Right atrium auricular region (tissue), 2 donors: ENCODE data around the gene CDH2. TPM values are rescaled to one million over a fixed set of nuclear protein-coding genes. Genes with fewer than 3 reads are reported as not detected.
"Not testable (repeated sequence)": the region's sequence is repeated elsewhere in the genome, so short reads cannot be mapped to it uniquely, and the experiment has no call there.

ENCODE experiments used
- DNase-seq: peaks from one replicate; pipeline ENCODE4 v3.0.0-alpha.2; 2019; ENCODE audit warnings: low spot score
- H3K27ac ChIP-seq, 2 donors: fragments of 200-600 bp; sonication (generic); 1 replicate in 1 of 2; 2 replicates in 1 of 2; pipeline ENCODE4 v1.5.1; 2016 to 2019
- H3K27me3 ChIP-seq, 2 donors: fragments of 200-600 bp; sonication (generic); one replicate each; pipeline versions ENCODE4 v1.5.1 to v1.6.0; 2017 to 2019
- H3K36me3 ChIP-seq: fragments of 200-600 bp; sonication (generic); one replicate; pipeline ENCODE4 v1.5.1; 2016
- H3K4me1 ChIP-seq, 2 donors: fragments of 200-600 bp; sonication (generic); one replicate each; pipeline versions ENCODE4 v1.5.1 to v1.6.0; 2017 to 2019
- H3K4me3 ChIP-seq, 2 donors: fragments of 200-600 bp; sonication (generic); 1 replicate in 1 of 2; 2 replicates in 1 of 2; pipeline ENCODE4 v1.5.1; 2017 to 2019; ENCODE audit warnings: mild to moderate bottlenecking in 1 of 2, moderate library complexity in 1 of 2
- H3K9me3 ChIP-seq, 2 donors: fragments of 200-600 bp; sonication (generic); one replicate each; pipeline ENCODE4 v1.5.1; 2019
- total RNA-seq, 2 donors: library from RNA; depleted of rRNA; stranded (reverse); fragments of >200 nt; gene quantifications; one replicate each; pipeline ENCODE4 v1.1.0, GENCODE V29; 2016
- TF ChIP-seq, protein P1 (sequence below), 2 donors: fragments of 200-600 bp; sonication (generic); IDR thresholded peaks; one replicate each; pipeline ENCODE4 v1.5.1; 2019; ENCODE audit warnings: antibody characterized with exemption in 2 of 2

The CDH2 gene
- total RNA-seq, 2 donors from 2014 or later, result 205 to 269 TPM

DNA sequence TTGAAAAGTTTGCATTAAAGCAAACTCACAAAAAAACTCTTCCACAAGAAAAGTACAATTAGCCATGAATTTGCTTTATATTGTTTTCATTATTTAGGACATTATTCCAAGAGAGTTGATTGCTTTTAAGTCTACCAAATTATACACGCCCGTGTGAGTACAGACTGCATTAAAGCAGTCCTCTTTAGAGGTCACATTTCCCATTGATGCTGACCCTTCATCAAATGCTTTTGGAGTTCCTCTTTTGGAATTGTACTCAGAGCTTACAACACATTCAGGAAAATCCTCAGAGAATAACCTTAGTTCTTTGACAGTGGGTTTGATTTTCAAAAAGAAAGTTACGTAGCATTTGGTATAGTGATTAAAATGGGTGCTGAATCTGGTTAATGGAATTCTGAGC is 256.1 kb downstream of the CDH2 start:
- no peak overlapping the region for H3K4me3 ChIP-seq
- H3K36me3 ChIP-seq, result no peaks in the 10 kb centered on the region
- TF ChIP-seq, protein P1, sequence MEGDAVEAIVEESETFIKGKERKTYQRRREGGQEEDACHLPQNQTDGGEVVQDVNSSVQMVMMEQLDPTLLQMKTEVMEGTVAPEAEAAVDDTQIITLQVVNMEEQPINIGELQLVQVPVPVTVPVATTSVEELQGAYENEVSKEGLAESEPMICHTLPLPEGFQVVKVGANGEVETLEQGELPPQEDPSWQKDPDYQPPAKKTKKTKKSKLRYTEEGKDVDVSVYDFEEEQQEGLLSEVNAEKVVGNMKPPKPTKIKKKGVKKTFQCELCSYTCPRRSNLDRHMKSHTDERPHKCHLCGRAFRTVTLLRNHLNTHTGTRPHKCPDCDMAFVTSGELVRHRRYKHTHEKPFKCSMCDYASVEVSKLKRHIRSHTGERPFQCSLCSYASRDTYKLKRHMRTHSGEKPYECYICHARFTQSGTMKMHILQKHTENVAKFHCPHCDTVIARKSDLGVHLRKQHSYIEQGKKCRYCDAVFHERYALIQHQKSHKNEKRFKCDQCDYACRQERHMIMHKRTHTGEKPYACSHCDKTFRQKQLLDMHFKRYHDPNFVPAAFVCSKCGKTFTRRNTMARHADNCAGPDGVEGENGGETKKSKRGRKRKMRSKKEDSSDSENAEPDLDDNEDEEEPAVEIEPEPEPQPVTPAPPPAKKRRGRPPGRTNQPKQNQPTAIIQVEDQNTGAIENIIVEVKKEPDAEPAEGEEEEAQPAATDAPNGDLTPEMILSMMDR (IDR thresholded peaks at IDR 0.05), result no peak
- H3K4me1 ChIP-seq, result no peaks in the 10 kb centered on the region
- no peaks in the 10 kb centered on the region for H3K9me3 ChIP-seq
- H3K27me3 ChIP-seq, result no peaks in the 10 kb centered on the region
- no peak for DNase-seq
- no peak overlapping the region for H3K27ac ChIP-seq

DNA sequence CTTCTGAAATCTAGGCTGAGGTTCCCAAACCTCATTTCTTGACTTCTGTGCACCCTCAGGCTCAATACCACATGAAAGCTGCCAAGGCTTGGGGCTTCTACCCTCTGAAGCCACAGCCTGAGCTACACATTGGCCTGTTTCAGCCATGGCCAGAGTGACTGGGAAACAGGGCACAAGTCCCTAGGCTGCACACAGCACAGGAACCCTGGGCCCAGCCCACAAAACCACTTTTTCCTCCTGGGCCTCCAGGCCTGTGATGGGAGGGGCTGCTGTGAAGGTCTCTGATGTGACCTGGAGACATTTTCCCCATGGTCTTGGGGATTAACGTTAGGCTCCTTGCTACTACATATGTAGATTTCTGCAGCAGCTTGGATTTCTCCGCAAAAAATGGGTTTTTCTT is 270.7 kb downstream of the CDH2 start:
- H3K27me3 ChIP-seq, H3K27ac ChIP-seq, H3K36me3 ChIP-seq, DNase-seq, H3K4me1 ChIP-seq, H3K4me3 ChIP-seq: not testable (repeated sequence)
- H3K9me3 ChIP-seq, result peaks cover 2 to 35% of the 10 kb centered on the region in 2 donors

DNA sequence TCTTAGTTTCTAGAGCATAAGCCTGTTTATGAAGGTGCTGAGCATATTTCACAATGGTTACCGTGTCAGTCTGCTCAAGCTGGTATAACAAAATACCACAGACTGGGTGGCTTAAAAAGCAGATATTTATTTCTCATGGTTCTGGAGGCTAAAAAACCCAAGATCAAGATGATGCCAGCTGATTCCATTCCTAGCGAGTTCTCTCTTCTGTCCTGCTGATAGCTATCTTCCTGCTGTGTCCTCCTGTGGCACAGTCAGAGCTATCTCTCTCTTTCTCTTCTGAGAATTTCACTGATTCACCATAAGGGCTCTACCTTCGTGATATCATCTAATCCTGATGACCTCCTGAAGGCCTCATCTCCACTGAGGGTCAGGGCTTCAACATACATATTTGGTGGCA is 273.0 kb downstream of the CDH2 start:
- peaks cover 2 to 17% of the 10 kb centered on the region in 2 donors for H3K9me3 ChIP-seq
- no peaks in the 10 kb centered on the region for H3K36me3 ChIP-seq
- no peaks in the 10 kb centered on the region for H3K27me3 ChIP-seq
- H3K4me3 ChIP-seq, result no peak overlapping the region
- H3K27ac ChIP-seq, result no peak overlapping the region
- no peak for DNase-seq
- TF ChIP-seq, protein P1 (IDR thresholded peaks at IDR 0.05), result no peak
- no peaks in the 10 kb centered on the region for H3K4me1 ChIP-seq

DNA sequence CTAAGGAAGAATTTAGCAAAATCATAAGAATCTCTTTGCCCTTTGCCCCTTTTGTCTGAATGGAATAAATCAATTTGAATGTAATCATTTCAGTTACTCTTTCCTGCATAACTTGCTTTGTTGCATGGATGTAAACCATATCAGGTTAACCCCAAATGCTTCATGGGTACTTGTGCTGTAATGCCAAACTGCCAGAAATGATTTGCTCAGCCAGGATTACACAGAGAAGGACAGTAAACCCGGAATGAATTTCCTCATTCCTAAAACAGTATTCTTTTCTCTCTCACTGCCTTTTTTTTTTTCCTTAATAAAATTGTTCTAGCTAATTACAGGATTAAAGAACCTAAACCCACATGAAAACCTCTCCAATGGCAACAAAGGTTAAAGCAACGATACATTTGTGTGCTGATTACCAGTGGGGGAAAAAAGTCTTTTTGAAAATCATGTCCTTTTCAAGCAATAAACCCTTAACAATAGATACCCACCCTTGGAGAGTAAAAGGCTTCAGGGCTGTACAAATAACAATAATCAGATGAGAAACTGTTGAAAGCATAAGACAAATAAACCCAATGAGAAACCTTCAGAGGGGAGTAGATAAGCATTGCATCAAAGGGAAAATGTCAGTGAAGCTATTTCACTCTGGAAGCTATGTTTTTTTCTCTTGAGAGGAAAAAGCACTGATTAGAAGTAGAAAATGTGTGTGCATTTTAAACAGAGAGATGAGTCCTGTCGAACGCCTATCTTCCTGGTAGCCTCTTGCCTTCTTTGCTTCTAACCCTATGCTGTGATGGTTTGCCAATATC is 275.3 kb downstream of the CDH2 start:
- Histone ChIP-seq H3K27me3 (no peaks in the 10 kb centered on the region), H3K4me1 (no peaks in the 10 kb centered on the region), H3K4me3 (no peak overlapping the region), H3K27ac (no peak overlapping the region), H3K36me3 (no peaks in the 10 kb centered on the region), H3K9me3 (peaks cover 0 to 2% of the 10 kb centered on the region in 2 donors)
- no peak for DNase-seq
- TF ChIP-seq, protein P1 (IDR thresholded peaks at IDR 0.05), result no peak
